Uterine smooth muscle cell (primary cell): ENCODE results near the gene B3GNT7. TPM values are rescaled to one million over a fixed set of nuclear protein-coding genes. Genes with fewer than 3 reads are reported as not detected.

Experiments
- total RNA-seq: library from RNA; depleted of rRNA; stranded (reverse); fragments of >200 nt; gene quantifications from 2 replicates; pipeline ENCODE4 v1.2.3, GENCODE V29; 2014

The B3GNT7 gene
- total RNA-seq: 0.11 and 0.12 TPM in 2 replicates

DNA sequence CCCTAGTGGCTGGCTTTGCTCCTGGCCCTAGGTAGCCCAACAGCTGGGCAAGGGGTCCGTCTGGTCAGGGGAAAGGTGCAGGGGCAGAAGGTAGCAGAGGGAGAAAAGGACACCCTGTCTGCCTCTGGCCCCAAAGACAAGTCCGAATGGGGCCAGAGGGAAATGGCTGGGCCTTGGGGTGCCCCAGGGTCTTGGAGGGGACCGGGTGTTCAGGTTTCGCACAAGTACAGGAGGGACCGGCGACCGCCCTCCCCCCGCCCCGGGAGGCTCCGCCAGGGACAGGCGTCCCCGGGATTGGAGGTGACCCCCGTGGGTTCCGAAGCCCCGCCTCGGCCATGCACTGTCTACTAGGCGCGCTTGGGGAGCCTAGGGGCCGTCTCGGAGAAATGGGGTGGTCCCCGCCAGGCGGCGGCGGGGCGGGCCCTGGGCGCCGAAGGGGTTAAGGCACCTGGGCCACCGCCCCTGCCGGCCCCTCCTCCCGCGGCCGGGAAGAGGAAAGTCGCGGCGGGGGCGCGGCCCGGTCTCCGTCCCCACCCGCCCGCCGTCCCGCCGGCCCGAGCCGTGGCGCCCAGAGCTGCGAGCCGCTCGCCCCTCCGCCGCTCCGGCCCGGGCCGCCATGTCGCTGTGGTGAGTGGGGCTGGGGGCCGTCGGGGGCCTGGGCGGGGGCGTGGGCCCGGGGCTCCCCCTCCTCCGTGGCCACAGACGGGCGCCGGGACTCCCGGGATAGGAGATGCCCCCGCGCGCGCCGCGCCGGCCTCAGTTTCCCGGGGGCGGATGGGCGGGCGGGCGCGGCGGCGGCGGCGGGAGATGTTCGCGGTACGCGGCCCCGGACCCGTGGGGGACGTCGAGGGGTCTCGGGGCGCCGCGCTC is at the start of gene B3GNT7:
Gene B3GNT7 (plus strand): TSS at position 523 of the 870 bp plus-strand sequence. CDS start 94 bp downstream, at position 617.

Other genes starting within 250 kb of the B3GNT7 start
- 89.6 and 150 TPM in 2 replicates for gene ARMC9, start 197.1 kb upstream of the B3GNT7 start, total RNA-seq
- 216 and 376 TPM in 2 replicates for gene NCL, start 68.8 kb downstream of the B3GNT7 start, total RNA-seq
- gene NMUR1, start 134.7 kb downstream of the B3GNT7 start, total RNA-seq: under 0.01 TPM in 1 of 2 replicates, not detected in the other
- not detected in 2 replicates for gene TEX44, start 197.2 kb downstream of the B3GNT7 start, total RNA-seq